Muscle of arm (tissue), 14 donors: ENCODE results near the gene USP17L30. TPM values are rescaled to one million over a fixed set of nuclear protein-coding genes. Genes with fewer than 3 reads are reported as not detected.
"Not testable (repeated sequence)": the region's sequence is repeated elsewhere in the genome, so short reads cannot be mapped to it uniquely, and the experiment has no call there.

ENCODE experiments used
- DNase-seq: peaks from one replicate; pipeline ENCODE4 v3.0.0-alpha.2; 2013
- long read RNA-seq, 11 donors: transcript quantifications; one replicate each; lab custom pipeline, GENCODE V29; 2026
- polyA plus RNA-seq, 12 donors: library from polyadenylated mRNA; unstranded; fragments of 120-200 nt; gene quantifications; one replicate each; pipeline ENCODE4 v1.2.1, GENCODE V29; 2013; ENCODE audit not compliant: insufficient read length in 12 of 12

USP17L30 gene, protein sequence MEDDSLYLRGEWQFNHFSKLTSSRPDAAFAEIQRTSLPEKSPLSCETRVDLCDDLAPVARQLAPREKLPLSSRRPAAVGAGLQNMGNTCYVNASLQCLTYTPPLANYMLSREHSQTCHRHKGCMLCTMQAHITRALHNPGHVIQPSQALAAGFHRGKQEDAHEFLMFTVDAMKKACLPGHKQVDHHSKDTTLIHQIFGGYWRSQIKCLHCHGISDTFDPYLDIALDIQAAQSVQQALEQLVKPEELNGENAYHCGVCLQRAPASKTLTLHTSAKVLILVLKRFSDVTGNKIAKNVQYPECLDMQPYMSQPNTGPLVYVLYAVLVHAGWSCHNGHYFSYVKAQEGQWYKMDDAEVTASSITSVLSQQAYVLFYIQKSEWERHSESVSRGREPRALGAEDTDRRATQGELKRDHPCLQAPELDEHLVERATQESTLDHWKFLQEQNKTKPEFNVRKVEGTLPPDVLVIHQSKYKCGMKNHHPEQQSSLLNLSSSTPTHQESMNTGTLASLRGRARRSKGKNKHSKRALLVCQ
- polyA plus RNA-seq = not detected
- long read RNA-seq, donor 1 = 0 reads
- long read RNA-seq, donor 2 = 0 reads
- long read RNA-seq, donor 3 = 0 reads
- long read RNA-seq, donor 4 = 0 reads
- long read RNA-seq, donor 5 = 0 reads
- long read RNA-seq, donor 6 = 0 reads
- long read RNA-seq, donor 7 = 0 reads
- long read RNA-seq, donor 8 = 0 reads
- long read RNA-seq, donor 9 = 0 reads
- long read RNA-seq, donor 10 = 0 reads
- long read RNA-seq, donor 11 = 0 reads

DNA sequence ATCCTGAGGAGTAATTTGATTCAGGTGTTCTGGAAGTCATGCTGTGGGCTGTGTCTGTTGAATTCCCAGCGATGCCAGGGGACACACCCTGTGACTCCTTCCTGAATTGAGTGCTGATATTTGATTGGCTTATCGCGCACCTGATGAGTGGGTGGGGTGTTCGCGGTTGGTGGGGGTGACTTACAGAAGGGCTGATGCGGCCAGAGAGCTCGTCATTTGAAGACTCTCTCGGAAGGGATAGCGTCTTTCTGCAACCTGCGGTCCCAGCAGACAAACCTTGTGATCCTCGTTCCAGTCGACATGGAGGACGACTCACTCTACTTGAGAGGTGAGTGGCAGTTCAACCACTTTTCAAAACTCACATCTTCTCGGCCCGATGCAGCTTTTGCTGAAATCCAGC lies at the start of gene USP17L30:
Gene USP17L30, plus strand, starts transcription at position 301 of the 400 bp plus-strand sequence. Its CDS starts 0 bp downstream, at position 301.
- not testable (repeated sequence) for DNase-seq

GRCh38 chr4:9324191-9324590 lies 38.7 kb upstream of the USP17L30 start:
- not testable (repeated sequence) for DNase-seq

- DNase-seq = not testable (repeated sequence)
Measured at GRCh38 chr4:9324865-9325264, 38.1 kb upstream of the USP17L30 start, which contains the start of gene USP17L24. Gene USP17L24, plus strand, starts transcription at chr4:9325165. Its CDS starts 0 bp downstream, at chr4:9325165.

DNA sequence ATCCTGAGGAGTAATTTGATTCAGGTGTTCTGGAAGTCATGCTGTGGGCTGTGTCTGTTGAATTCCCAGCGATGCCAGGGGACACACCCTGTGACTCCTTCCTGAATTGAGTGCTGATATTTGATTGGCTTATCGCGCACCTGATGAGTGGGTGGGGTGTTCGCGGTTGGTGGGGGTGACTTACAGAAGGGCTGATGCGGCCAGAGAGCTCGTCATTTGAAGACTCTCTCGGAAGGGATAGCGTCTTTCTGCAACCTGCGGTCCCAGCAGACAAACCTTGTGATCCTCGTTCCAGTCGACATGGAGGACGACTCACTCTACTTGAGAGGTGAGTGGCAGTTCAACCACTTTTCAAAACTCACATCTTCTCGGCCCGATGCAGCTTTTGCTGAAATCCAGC lies 33.3 kb upstream of the USP17L30 start, which contains the start of gene USP17L25:
Gene USP17L25, plus strand, starts transcription at position 301 of the 400 bp plus-strand sequence. Its CDS starts 0 bp downstream, at position 301.
- not testable (repeated sequence) for DNase-seq

DNA sequence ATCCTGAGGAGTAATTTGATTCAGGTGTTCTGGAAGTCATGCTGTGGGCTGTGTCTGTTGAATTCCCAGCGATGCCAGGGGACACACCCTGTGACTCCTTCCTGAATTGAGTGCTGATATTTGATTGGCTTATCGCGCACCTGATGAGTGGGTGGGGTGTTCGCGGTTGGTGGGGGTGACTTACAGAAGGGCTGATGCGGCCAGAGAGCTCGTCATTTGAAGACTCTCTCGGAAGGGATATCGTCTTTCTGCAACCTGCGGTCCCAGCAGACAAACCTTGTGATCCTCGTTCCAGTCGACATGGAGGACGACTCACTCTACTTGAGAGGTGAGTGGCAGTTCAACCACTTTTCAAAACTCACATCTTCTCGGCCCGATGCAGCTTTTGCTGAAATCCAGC lies 28.6 kb upstream of the USP17L30 start, which contains the start of gene USP17L26:
Gene USP17L26, plus strand, starts transcription at position 301 of the 400 bp plus-strand sequence. Its CDS starts 0 bp downstream, at position 301.
- DNase-seq = not testable (repeated sequence)

GRCh38 chr4:9339103-9339502 lies 23.8 kb upstream of the USP17L30 start, which contains the start of gene USP17L5:
Gene USP17L5, plus strand, starts transcription at chr4:9339403. Its CDS starts 0 bp downstream, at chr4:9339403.
- DNase-seq = not testable (repeated sequence)

DNA sequence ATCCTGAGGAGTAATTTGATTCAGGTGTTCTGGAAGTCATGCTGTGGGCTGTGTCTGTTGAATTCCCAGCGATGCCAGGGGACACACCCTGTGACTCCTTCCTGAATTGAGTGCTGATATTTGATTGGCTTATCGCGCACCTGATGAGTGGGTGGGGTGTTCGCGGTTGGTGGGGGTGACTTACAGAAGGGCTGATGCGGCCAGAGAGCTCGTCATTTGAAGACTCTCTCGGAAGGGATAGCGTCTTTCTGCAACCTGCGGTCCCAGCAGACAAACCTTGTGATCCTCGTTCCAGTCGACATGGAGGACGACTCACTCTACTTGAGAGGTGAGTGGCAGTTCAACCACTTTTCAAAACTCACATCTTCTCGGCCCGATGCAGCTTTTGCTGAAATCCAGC lies 19.1 kb upstream of the USP17L30 start, which contains the start of gene USP17L27:
Gene USP17L27, plus strand, starts transcription at position 301 of the 400 bp plus-strand sequence. Its CDS starts 0 bp downstream, at position 301.
- not testable (repeated sequence) for DNase-seq

DNA sequence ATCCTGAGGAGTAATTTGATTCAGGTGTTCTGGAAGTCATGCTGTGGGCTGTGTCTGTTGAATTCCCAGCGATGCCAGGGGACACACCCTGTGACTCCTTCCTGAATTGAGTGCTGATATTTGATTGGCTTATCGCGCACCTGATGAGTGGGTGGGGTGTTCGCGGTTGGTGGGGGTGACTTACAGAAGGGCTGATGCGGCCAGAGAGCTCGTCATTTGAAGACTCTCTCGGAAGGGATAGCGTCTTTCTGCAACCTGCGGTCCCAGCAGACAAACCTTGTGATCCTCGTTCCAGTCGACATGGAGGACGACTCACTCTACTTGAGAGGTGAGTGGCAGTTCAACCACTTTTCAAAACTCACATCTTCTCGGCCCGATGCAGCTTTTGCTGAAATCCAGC lies 14.3 kb upstream of the USP17L30 start, which contains the start of gene USP17L28:
Gene USP17L28, plus strand, starts transcription at position 301 of the 400 bp plus-strand sequence. Its CDS starts 0 bp downstream, at position 301.
- not testable (repeated sequence) for DNase-seq

GRCh38 chr4:9350866-9351265 lies 12.1 kb upstream of the USP17L30 start:
- not testable (repeated sequence) for DNase-seq

GRCh38 chr4:9353338-9353737 lies 9.6 kb upstream of the USP17L30 start, which contains the start of gene USP17L29:
Gene USP17L29, plus strand, starts transcription at chr4:9353638. Its CDS starts 0 bp downstream, at chr4:9353638.
- DNase-seq = not testable (repeated sequence)

DNA sequence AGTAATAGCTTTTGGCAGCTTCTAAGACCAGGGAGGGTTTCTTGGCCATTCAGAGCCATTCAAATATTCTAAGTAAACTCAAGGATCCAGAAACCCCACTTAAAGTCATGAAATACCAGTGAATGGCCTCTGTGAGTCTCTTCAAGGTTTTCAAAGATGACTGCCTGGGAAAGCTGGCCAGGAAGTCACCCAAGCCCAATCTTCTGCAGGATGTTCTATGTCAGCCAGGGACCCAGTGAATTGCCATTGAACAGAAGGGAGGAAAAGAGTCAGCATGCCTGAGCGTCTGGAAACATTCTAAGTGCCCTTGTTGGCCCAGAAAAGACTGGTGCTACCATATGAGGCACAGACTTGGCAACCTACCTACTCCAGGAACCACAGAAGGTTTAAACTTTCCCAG lies 17.0 kb downstream of the USP17L30 start:
- DNase-seq = not testable (repeated sequence)

- DNase-seq = peak; percentile 7
Measured at GRCh38 chr4:9381012-9381534, 18.1 kb downstream of the USP17L30 start.

DNA sequence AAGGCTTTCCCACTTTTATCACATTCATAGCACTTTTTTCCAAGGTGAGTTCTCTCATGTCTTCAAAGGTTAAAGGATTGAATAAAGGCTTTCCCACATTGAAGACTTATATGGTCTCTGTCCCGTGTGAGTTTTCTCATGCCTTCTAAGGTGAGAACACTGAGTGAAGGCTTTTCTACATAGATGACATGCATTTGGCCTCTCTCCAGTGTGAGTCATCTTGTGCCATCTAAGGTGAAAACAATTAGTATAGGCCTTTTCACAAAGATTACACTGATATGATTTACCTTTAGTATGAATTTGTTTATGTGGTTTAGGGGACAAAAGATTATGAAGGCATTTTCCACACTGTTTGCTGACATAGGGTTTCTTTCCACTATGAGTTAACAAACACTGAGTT lies 21.2 kb downstream of the USP17L30 start:
- DNase-seq = no peak

- DNase-seq = not testable (repeated sequence)
Measured at GRCh38 chr4:9389001-9389400, 26.1 kb downstream of the USP17L30 start.

GRCh38 chr4:9405774-9406173 lies 42.8 kb downstream of the USP17L30 start:
- DNase-seq = not testable (repeated sequence)

GRCh38 chr4:9406491-9406890 lies 43.6 kb downstream of the USP17L30 start:
- not testable (repeated sequence) for DNase-seq

DNA sequence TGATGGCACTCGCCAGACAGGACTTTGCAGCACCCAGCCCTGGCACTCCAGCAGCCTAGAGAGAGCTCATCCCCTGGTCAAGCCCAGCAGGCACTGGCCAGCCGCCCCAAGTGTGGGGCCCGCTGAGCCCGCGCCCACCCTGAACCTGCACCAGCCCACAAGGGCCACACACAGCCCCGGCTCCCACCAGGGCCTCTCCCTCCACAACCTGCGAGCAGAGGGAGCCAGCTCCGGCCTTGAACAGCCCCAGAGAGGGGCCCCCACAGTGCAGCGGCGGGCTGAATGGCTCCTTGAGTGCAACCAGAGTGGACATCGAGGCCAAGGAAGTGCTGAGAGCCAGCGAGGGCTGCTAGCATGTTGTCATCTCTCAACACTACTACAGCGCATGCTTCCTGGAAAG lies 46.9 kb downstream of the USP17L30 start:
- DNase-seq = no peak
